ENCODE results near the gene PBX2. TPM values are rescaled to one million over a fixed set of nuclear protein-coding genes. Genes with fewer than 3 reads are reported as not detected.
A peak's percentile ranks its signal among the peaks of the same experiment; 100 is the strongest.

Gene PBX2
- total and polyA plus RNA-seq, 2 of the 4 experiments (the other 2 are of a cell fraction), result 17.7 to 56.8 TPM

DNA sequence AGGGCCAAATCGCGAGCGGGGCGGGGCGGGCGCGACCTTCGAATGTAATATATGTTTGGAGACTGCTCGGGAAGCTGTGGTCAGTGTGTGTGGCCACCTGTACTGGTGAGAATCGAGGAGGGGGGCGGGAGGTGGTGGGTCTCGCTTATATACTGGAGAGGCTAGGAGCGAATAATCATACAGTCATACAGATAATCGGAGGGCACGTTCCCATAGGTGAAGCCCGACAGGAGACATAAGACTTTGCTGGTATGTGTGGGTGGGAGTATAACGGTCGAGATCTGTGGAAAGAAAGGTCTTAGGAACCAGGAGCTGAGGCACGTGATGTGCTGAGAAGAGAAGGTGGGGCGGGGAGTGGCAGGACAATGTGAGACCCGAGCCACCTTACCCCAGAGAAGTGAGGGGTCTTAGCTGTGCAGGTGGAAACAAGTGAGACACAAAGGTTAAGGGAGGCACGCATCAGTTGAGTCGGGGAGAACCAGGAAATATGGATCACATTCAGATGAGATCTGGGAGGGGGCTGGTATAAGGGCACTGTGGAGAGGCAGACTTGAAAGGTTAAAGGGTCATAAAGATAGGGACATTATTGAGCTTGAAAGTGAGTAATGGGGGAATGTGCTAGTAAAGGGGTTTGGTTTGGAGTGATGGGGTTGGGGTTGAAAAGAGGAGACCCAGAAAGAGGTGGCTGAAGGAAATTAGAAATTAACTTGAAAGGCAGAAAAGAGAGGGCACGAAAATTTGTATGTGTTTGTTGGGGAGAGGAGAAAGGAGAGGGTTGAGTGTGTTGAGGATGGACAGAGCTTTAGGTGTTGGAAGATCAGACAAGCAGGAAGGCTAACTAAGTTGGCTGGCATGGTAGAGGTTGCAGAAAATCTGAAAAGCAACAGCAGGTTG lies 11.2 kb downstream of the PBX2 start:
- peak overlapping the region; percentile 69 for H3K27ac ChIP-seq (ENCODE audit: insufficient read depth, low read length)
- peak overlapping the region; percentile 95 for H3K14ac ChIP-seq (replicated peaks; ENCODE audit: low read depth, low read length)
- in situ Hi-C loops (cut with MboI; ENCODE audit: low sequenced_read_pairs), result loop anchor here (10.0 to 25.0 kb wide), 2 partner anchors 204 to 784 kb away; partner anchors contain the start of genes BRD2, DXO and HLA-DMA
- H3K18ac ChIP-seq (ENCODE audit: low read depth, low read length), result peak overlapping the region; percentile 3; the same call in 1 of the 2 replicates
- DNase-seq, result no peak
- H2BK5ac ChIP-seq (ENCODE audit: low read depth, low read length, poor library complexity, severe bottlenecking), result peak overlapping the region; percentile 66
- 1 to 100% methylated on average over 1 to 10 of the region's 24 CpGs for WGBS, 2 experiments (ENCODE audit: extremely low coverage in 2 of 2, insufficient read length in 1 of 2)
- H3K36me3 ChIP-seq (ENCODE audit: control insufficient read depth, insufficient read depth, low read length), result peaks cover 18% of the 10 kb centered on the region; the same call in 1 of the 2 replicates
- no peak for ATAC-seq (ENCODE audit: low read depth)
- peaks cover 5% of the 10 kb centered on the region for H3K4me1 ChIP-seq (ENCODE audit: control insufficient read depth, insufficient read depth, low read length)
- peak overlapping the region; percentile 92 for H2AK9ac ChIP-seq (replicated peaks; ENCODE audit: low read depth, low read length, poor library complexity)
- H4K20me1 ChIP-seq (ENCODE audit: insufficient read depth, low read length), result peaks cover 3% of the 10 kb centered on the region; the same call in 1 of the 2 replicates
- H3K9me1 ChIP-seq (ENCODE audit: insufficient read depth, low read length), result peaks cover 19% of the 10 kb centered on the region
- H2AFZ ChIP-seq (replicated peaks; ENCODE audit: low read length, poor library complexity), result peak overlapping the region; percentile 85
- H4K91ac ChIP-seq (ENCODE audit: insufficient read depth, low read depth, low read length), result peak overlapping the region; percentile 85
- peak overlapping the region; percentile 87 for H3K4ac ChIP-seq (ENCODE audit: low read depth, low read length)
- H2BK15ac ChIP-seq (ENCODE audit: low read depth, low read length), result no peak overlapping the region; the same call in 2 of the 3 replicates
- H2AK5ac ChIP-seq (ENCODE audit: low read depth, low read length), result peak overlapping the region; percentile 92
- peak overlapping the region; percentile 86 for H3K23ac ChIP-seq (ENCODE audit: low read depth, low read length)
- H3K4me2 ChIP-seq (ENCODE audit: low read depth, low read length), result peak overlapping the region; percentile 99
- H3K9ac ChIP-seq (ENCODE audit: low read depth, low read length), result peak overlapping the region; percentile 92
- no peaks in the 10 kb centered on the region for H3K9me3 ChIP-seq (ENCODE audit: control insufficient read depth, insufficient read depth, low read length)
- H3K56ac ChIP-seq (ENCODE audit: extremely low read depth, insufficient read depth, low read length), result peak overlapping the region; percentile 46; the same call in 1 of the 2 replicates
- ChIA-PET POLR2A (ENCODE audit: unreplicated experiment) (no interaction called here), CTCF (interaction anchor here (0.6 kb wide), 1 partner anchor 190 kb away, joined by 4 read pairs; no protein-coding TSS in a partner anchor)
- no peak overlapping the region for H2BK20ac ChIP-seq (ENCODE audit: low read depth, low read length)
- BruUV-seq (replicated peaks), result no TSS peak
- intact Hi-C loops (cut with micrococcal nuclease), result loop anchor here (5.0 kb wide), 1 partner anchor 61 kb away; no protein-coding TSS in a partner anchor
- peak overlapping the region; percentile 65 for H3K4me3 ChIP-seq (ENCODE audit: insufficient read depth, low read depth, low read length)
- no peak overlapping the region for H2BK120ac ChIP-seq (ENCODE audit: low read depth, low read length)
- H4K5ac ChIP-seq (ENCODE audit: low read depth, low read length), result peak overlapping the region; percentile 38
- no peaks in the 10 kb centered on the region for H3K27me3 ChIP-seq (ENCODE audit: control insufficient read depth, insufficient read depth, low read length)
- peaks cover 22 to 50% of the 10 kb centered on the region in 2 experiments for H3K79me1 ChIP-seq (ENCODE audit: low read depth in 1 of 2, low read length in 2 of 2)
- H4K8ac ChIP-seq (ENCODE audit: low read depth in 2 of 2, low read length in 2 of 2), result peak overlapping the region; percentile 58 to 70; a peak in 2 of 4 replicates
- dilution Hi-C loops (cut with HindIII; ENCODE audit: low sequenced_read_pairs, unreplicated experiment), result no loop called here
- TF ChIP-seq FOS (IDR thresholded peaks at IDR 0.05; ENCODE audit: low read depth, low read length) (no peak), MXI1 (IDR thresholded peaks at IDR 0.05; ENCODE audit: borderline replicate concordance, low read depth, low read length) (0 out of 2 replicates have a peak, but pooled peaks have one; percentile 5), RAD21 (IDR thresholded peaks at IDR 0.05; ENCODE audit: low read length) (no peak), BHLHE40 (IDR thresholded peaks at IDR 0.05; ENCODE audit: low read depth, low read length) (no peak), NFE2L2 (IDR thresholded peaks at IDR 0.05; ENCODE audit: low read depth, low read length) (no peak), RFX5 (IDR thresholded peaks at IDR 0.05; ENCODE audit: low read depth, low read length) (no peak), MAFK (IDR thresholded peaks at IDR 0.05; ENCODE audit: low read depth, low read length) (no peak), RCOR1 (IDR thresholded peaks at IDR 0.05; ENCODE audit: insufficient replicate concordance, low read length) (no peak), SMC3 (IDR thresholded peaks at IDR 0.05; ENCODE audit: low read depth, low read length) (no peak)
- TF ChIP-seq, protein P1, sequence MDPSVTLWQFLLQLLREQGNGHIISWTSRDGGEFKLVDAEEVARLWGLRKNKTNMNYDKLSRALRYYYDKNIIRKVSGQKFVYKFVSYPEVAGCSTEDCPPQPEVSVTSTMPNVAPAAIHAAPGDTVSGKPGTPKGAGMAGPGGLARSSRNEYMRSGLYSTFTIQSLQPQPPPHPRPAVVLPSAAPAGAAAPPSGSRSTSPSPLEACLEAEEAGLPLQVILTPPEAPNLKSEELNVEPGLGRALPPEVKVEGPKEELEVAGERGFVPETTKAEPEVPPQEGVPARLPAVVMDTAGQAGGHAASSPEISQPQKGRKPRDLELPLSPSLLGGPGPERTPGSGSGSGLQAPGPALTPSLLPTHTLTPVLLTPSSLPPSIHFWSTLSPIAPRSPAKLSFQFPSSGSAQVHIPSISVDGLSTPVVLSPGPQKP (IDR thresholded peaks at IDR 0.05; ENCODE audit: borderline replicate concordance, low read depth, low read length), result no peak
- TF ChIP-seq, protein P2, sequence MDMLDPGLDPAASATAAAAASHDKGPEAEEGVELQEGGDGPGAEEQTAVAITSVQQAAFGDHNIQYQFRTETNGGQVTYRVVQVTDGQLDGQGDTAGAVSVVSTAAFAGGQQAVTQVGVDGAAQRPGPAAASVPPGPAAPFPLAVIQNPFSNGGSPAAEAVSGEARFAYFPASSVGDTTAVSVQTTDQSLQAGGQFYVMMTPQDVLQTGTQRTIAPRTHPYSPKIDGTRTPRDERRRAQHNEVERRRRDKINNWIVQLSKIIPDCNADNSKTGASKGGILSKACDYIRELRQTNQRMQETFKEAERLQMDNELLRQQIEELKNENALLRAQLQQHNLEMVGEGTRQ (IDR thresholded peaks at IDR 0.05; ENCODE audit: low read depth, low read length), result peak; percentile 61
- TF ChIP-seq, protein P3, sequence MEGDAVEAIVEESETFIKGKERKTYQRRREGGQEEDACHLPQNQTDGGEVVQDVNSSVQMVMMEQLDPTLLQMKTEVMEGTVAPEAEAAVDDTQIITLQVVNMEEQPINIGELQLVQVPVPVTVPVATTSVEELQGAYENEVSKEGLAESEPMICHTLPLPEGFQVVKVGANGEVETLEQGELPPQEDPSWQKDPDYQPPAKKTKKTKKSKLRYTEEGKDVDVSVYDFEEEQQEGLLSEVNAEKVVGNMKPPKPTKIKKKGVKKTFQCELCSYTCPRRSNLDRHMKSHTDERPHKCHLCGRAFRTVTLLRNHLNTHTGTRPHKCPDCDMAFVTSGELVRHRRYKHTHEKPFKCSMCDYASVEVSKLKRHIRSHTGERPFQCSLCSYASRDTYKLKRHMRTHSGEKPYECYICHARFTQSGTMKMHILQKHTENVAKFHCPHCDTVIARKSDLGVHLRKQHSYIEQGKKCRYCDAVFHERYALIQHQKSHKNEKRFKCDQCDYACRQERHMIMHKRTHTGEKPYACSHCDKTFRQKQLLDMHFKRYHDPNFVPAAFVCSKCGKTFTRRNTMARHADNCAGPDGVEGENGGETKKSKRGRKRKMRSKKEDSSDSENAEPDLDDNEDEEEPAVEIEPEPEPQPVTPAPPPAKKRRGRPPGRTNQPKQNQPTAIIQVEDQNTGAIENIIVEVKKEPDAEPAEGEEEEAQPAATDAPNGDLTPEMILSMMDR (conservative IDR thresholded peaks at IDR 0.05; ENCODE audit: low read depth, low read length), result no peak
